Colon (tissue), 2 donors: ENCODE results near the gene GABRB3.
"Not testable (repeated sequence)": the region's sequence is repeated elsewhere in the genome, so short reads cannot be mapped to it uniquely, and the experiment has no call there.

ENCODE experiments used
- FAIRE-seq: peaks from 2 replicates; lab custom pipeline; 2012; peaks lifted over from hg19 to GRCh38; lab: Jason Lieb, UNC
- donor health status: control.
- donor health status: control.

Gene GABRB3

DNA sequence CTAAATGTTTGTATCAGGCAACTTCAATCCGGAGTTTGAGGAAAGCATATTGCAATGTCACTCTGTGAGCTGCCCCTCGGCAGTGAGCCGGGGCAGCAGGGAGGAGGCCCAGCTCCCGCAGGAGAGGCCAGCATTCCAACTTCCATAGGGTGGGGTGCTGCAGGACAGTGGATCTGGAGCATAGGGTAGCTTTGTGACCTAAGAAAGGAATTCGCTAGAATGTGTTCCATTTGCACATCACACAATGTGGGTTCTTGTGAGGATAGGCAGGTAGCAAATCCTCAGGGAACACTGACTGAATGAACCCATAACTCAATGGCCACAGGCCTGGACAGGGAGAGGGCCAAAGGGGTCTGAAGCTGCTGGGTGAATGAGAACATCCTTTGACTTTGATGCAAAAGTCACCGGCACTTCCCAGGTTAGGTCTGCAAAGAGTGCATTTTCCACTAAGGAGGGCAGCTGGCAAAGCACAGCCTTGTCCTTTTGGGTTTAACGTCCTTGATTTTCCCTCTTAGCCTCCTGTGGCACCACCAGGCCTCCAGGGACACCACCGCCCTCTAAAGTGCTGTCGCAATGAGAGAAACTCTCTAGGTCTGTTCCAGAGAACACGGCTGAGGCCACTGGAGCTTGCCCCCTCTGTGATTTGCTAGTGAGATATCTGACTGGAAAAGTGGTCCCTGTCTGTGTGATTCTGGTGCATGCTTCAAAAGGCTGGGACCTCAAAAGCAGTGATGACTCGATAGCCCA is 36.2 kb downstream of the GABRB3 start:
- FAIRE-seq, result no peak

DNA sequence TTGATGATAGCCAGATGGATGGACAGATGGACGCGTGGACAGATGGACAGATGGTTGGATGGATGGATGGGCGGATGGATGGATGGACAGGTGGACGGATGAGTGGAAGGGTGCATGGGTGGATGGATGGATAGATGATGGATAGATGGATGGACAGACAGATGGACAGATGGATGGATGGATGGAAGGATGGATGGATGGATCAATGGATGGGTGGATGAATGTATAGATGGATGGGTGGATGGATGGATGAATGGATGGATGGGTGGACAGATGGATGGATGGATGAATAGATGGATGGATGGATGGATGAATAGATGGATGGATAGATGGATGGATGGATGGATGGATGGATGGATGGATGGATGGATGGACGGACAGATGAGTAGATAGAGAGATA is 40.9 kb downstream of the GABRB3 start:
- no peak for FAIRE-seq

DNA sequence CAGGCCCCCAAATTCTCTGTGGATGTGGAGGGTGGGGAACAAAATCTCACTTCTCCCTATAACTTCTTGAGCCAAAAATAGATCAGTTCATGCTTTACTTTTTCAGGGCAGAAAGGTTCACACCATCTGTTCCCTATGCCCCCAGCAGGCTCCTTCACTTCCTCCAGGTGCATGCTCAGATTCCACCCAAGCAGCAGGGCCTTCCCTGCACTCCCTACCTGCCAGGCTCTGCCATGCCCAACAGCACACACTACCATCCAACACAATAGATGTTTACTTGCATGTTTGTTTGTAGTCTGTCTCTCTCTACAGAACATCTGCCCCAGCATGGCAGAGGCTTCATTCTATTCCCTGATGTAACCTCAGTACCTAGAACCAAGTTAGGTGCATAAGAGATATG is 43.3 kb downstream of the GABRB3 start:
- no peak for FAIRE-seq

DNA sequence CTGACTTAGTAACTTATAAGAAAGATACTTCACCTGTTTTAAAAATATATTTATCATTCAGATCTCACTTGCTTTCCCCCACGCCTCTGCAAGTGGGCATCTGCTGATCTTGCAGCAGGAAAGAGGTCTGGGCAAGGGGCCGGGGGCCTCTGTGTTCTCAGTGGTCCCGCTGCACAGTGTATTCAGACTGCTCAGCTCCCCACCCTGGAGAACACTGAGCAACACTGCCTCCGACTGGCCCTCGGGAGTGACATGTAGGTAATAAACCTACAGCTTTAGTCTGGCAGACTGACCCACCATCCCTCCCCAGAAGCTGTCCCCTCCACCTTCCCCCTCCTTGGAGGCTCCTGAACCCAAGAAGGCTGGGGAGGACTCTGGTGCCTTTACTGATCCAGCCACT is 43.8 kb downstream of the GABRB3 start:
- no peak for FAIRE-seq

DNA sequence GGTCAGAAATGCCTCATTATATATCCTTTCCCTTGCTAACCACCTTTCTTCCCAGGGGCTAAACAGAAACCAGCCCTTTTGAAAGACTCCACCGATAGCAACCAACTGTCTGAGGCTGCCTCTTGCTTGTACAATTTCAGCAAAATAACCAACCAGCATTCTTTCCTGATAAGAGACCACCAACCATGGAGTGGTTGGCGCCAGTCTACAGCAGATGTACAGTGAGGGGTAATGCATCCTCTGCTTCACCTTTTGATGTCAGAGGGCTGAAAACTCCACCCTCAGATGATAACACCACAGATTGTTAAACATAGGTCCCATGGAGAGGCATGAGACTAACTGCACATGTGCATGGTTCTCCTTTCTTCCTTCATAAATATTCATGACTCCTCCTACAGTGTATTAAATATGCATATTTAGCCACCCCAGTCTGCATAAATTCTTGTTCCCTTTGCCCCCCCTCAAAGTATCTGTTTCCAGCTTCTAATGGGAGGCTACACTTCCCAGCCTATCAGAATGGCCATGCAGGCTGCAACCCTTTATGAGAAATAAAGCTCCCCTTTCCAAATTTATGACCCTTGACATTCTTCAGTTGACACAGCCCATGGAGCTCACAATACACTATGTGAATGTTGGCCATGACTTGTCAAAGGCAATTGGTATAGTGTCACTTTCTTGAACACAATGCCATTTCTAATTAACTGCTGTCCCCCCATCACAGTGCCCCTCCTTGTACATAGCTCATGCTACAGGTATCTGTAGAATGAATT is 48.3 kb downstream of the GABRB3 start:
- FAIRE-seq, result no peak

DNA sequence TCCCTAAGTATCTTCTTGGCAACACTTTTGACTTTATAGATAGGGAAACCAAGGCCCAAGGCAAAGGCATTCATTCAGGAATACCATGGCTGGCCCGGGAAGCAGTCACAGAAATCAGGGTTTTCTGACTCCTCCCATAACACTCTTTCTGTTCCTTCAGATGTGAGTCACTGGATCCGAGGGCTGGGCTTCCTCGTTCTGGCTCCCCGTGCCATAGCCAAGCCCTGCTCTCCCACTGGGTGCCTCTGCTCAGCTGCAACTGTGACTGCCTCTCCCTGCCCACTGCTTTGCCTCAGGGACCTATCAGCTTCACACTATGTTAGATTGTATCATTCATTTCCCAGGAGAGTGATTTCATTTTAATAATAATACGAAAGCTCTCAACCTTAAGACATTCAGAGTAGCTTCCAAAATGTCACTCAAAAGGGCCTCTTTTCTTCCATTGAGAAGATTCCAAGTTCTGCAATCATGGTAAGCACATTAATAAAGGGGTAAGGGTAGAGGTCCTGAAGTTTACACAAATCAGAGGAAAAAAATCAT is 50.2 kb downstream of the GABRB3 start:
- no peak for FAIRE-seq

DNA sequence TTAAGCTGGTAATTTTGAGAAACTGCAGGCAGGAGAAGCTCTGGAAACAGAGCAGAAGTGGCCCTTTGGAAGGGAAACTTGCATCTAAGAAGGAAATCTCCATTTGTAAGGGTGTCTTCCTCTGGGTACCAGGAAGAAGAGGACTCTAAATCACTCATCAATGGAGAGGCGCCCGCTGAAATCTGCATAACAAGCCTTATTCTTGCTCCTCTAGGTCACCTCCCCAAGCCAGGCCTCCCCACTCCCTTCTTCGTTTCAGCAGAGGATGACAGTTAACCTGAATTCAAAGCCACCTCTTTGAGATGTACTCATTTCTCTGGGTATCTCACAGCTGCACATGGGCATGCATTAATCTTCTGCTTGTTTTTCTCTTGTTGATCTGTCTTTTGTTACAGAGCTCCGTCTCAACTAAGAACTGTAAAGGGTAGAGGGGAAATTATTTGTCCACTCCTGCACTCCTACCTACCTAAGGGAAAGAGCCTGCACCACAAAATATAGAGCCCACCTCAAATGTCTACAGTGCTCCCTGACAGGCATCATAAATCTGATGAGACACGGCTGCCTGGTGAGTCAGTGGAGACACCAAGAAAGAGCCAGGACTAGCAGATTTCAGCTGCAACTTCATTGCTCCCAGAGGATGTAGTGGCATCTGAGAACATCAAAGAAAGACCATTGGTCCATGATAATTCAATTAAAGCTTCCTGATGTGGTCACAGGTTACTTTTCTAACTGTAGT is 51.5 kb downstream of the GABRB3 start:
- FAIRE-seq, result no peak

DNA sequence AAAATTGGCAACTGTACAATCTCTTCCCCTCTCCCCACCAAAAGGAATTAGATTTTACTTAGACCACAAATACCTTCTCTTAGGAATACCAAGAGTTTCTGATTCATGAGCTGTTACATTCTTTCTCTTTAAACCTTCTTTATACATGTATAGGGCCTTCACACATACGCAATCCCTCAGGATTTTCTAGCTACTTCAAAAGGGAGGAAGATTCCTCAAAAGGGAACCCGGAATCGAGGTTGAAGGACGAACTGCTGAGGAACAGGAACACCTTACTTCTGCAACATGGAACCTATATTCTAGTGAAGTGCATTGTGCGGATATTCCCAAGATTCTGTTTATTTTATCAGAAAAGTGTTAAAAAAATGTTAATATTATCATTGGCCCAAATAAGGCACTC is 52.3 kb downstream of the GABRB3 start:
- FAIRE-seq, result no peak

DNA sequence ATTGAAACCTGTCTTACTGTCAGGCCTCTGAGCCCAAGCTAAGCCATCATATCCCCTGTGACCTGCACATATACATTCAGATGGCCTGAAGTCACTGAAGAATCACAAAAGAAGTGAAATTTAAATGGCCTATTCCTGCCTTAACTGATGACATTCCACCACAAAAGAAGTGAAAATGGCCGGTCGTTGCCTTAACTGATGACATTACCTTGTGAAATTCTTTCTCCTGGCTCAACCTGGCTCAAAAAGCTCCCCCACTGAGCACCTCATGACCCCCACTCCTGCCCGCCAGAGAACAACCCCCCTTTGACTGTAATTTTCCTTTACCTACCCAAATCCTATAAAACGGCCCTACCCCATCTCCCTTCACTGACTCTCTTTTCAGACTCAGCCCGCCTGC is 53.0 kb downstream of the GABRB3 start:
- not testable (repeated sequence) for FAIRE-seq

DNA sequence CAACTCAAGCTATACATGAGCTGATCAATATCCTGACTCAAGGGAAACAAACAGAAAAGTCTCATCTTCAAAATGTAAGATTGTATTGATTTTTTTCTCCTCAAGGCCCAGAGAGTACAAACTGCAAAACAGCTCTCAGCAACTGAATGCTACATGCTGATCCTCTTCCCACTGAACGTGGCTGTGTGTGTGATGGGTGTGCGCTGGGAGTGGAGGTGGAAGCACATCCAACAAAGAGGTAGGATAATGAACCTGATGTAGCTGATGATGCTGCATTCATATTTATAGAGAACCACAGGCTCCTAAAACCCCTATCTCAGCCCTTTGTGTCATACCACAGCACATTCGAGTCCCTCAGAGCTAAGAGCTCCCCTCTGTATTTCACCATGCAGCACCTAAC is 56.8 kb downstream of the GABRB3 start:
- no peak for FAIRE-seq

DNA sequence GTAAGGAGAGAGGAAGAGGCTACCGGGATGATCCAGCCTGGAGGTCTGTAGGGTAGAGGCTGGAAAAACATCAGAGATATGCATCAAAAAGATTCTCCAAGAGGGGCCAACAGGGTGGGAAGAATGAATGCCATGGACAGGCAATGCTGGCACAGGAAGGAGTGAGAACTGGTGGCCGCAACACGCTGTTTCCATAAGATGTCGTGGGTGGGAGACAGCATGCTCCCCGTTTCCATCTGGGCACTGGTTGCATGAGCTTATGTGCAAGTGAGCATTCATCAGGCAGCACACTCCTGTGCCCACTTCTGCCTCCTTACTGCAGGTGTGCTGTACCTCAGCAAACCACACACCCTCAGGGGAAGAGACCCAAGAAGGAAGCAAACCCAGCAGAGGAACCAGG is 59.4 kb downstream of the GABRB3 start:
- FAIRE-seq, result no peak

DNA sequence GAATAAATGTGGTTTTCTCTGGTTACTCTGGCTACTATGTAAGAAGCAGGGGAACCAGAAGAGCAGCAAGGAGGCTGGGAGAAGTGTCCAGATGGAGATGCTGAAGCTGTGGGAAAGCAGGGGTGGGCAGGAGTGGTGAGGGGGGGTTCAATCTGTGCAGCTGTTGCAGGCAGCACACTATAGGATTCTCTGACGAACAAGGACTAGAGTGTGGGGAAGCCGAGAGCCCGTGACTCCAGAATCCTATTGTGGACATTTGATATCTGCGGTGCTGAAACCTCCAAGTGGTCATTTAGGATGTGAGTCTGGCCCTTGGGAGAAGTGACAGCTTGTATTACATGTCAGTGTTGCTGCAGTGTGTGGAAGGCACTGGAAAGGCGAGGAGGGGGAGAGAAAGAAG is 60.5 kb downstream of the GABRB3 start:
- no peak for FAIRE-seq

DNA sequence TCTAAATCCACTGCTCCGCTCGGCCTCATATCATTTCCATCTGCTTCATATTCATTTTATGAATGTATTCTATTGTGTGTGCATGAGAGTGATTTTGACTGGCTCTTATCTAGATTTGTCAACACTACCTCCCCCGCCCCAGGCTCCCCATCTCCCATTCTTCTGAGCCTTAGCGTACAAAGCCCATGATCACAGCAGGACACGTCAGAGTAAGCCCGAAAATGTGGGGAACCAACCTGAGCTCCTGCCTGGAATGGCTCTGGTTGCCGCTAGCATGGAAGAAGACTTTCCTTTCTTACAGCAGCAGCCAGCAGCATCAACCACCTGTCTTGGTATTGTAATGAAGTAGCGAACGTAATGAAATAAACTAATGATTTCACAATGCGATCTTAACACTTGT is 61.4 kb downstream of the GABRB3 start:
- FAIRE-seq, result no peak

DNA sequence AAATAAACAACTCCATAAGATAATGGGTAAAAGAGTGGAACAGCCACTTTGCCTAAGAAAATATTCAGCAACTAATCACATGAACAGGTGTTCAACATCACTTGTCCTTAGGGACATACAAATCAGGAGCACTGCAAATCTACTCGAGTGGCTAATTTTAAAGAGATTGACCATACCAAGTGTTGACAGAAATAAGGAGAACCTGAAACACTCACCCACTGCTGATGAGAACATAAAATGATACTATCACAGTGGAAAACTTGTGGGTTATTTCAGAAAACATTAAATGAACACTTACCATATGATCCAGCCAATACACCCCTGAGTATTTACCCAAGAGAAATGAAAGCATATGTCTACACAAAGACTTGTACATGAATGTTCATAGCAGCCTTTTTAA is 70.5 kb downstream of the GABRB3 start:
- no peak for FAIRE-seq

DNA sequence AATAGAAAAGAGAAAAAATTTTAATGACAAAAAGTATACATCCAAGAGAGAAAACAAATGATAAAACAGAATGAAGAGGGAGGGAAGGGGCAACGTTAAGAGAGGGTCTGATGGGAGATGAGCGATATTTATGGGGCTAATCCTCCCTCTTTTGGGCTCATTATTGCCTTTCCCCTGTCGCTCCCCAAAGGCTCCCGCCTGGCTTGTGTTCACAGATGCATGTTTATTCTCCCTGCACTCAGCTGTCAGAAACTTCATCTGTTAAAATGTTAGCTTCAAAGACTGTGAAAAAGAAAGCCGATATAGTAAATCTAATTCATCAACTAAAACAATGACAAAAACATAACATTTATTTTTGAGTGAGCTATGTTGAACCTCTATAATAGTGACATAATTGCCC is 74.3 kb downstream of the GABRB3 start:
- FAIRE-seq, result no peak

DNA sequence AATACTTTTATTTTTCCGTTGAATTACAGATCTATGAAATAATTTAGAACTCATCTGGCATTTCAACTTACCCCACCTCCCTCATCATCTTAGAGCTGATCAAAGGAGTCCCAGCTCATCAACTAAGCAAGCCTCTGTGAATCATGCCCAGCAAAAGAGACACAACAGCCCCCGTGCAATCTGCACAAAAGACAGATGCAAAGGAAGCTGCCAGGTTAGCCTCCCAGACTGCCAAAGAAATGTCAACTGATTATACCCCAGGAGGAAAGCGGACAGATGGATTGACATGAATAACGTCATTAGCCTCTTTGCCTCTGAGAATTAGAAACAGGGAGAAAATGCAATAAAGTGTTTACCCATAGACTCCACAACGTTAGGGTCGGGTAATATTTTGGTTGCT is 75.0 kb downstream of the GABRB3 start:
- no peak for FAIRE-seq

DNA sequence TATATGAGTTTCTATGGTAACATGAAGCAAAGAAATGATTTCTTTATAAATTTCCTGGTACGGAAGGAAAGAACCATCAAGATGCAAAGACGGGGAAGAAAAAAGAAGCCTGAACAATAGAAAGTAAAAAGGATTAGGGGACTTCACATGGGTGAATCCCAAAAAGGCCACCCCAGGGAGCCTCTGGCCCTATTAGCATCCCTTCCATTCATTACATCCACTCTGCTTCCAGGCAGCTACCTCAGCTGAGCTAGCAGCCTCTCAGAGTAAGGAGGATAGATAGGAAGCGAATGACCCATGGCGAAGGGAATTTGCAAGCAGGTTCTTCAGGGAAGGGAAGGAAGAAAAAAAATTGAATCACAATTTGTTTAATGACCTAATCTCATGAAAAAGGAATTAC is 81.6 kb downstream of the GABRB3 start:
- no peak for FAIRE-seq

DNA sequence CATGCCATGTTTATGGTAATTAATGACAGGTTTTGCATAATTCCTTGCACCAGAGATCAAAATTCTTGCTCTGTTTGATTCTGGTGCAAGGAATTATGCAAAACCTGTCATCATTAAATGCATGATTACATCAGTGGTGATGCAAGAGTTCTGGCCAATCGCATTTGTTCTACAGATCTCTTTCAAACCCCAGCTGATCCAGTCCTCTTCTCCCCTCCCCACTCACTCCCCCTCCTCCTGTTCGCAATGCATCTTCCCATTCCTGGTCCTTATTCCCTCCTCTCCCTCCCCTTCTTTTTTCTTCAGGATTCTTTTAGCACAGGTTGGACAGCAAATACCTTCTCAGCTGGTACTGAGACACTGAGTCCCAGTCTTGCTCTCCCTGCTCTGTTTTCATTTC is 82.1 kb downstream of the GABRB3 start:
- no peak for FAIRE-seq

DNA sequence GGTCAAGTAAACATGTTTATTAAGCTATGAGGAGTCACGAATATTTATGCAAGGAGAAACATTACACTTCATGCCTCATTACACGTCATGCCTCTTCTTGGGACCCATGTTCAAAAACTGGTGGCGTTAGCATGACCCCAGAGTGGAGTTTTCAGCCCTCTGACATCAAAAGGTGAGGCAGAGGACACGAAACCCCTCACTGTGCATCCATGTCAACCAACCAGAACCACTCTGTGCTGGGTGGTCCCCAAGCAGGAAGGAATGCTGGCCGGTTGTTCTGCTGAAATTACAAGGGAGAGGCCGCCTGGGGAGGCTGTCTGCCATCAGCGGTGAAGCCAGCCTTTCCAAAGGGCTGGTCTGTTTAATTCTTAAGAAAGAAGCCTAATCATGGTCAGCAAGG is 83.4 kb downstream of the GABRB3 start:
- no peak for FAIRE-seq

DNA sequence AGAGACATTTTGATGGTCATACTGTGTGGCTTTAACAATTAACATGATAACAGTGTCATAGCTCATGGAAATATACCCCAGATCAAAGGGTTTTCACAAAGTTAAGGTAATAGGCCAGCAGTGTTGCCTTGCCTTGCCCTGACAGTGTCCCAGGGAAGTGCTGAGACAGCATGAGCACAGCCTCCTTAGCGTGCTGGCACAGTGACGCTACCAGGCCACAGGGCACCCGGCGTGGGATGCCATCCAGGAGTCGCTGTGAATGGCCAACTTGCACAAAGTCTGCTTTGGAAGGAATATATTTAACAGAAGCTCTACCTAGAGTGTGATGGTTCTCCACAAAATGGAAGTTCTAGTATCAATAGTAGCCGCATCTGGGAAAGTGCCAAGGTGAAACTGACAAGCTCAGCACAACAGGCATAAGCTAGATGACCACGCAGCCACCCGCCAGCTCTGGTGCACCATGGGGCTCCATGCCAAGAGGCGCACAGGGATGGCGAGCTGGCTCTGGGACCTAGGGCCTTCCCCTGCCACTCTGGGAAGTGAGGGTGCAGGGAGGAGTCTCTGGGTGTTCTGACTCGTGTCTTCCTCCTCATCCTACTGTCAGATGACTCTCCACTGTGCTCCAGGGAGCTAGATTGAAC is 86.2 kb downstream of the GABRB3 start:
- no peak for FAIRE-seq

DNA sequence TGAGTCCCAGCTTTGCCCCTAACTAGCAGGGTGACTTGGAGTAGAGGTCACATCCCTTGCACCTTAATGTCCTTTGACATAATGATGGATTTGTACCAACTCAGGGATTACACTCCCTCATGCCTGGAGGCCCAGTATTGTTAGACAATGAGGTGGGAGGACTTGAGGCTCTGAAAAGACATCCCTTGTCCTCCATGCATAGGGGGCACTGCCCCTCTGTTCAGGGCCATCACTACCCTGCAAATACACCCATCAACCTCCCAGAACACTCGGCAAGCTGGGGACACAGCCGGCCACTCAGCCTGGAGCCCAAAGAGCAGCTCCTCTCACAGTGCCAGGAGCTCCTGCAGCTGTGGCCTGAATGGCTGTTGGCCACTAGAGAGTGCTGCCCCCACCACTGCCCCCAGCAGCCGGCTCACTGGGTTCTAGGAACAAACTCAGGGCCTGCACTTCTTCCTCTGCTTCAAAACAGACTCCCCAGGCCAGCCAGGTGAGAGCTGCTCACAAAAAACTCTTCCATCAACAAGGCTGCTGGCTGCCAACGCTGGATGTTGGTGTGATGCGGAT is 90.2 kb downstream of the GABRB3 start:
- FAIRE-seq, result no peak

DNA sequence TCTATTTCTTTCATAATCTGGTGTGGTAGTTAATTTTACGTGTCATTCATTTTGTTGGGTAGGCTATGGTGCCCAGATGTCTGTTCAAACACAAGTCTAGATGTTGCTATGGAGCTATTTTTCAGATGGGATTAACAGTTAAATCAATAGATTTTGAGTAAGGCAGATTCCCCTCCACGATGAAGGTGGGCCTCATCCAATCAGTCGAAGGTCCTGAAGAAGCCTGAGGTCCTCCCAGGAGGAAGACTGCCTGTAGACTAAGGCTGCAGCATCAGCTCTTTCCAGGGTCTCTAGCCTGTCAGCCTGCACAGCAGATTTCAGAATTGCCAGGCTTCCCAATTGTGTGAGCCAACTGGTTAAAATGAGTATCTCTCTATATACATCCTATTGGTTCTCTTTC is 92.9 kb downstream of the GABRB3 start:
- no peak for FAIRE-seq
